ENCODE results near the gene ACAA1.

Gene ACAA1

GRCh38 chr3:38119821-38120692 is 16.9 kb downstream of the ACAA1 start:
- no peak for DNase-seq (ENCODE audit: extremely low read depth in 1 of 2, low read depth in 1 of 2)

- no peak for DNase-seq (ENCODE audit: extremely low read depth in 1 of 2, low read depth in 1 of 2)
Measured at GRCh38 chr3:38119248-38119544, 17.7 kb downstream of the ACAA1 start.

GRCh38 chr3:38118421-38119247 is 18.3 kb downstream of the ACAA1 start:
- DNase-seq (ENCODE audit: extremely low read depth in 1 of 2, low read depth in 1 of 2) = no peak

- DNase-seq (ENCODE audit: extremely low read depth in 1 of 2, low read depth in 1 of 2) = peak; percentile 30 to 52
Measured at GRCh38 chr3:38117748-38118420, 19.0 kb downstream of the ACAA1 start.

- no peak for DNase-seq (ENCODE audit: extremely low read depth in 1 of 2, low read depth in 1 of 2)
Measured at GRCh38 chr3:38117163-38117716, 19.7 kb downstream of the ACAA1 start.

- DNase-seq (ENCODE audit: extremely low read depth in 1 of 2, low read depth in 1 of 2) = no peak
Measured at GRCh38 chr3:38116471-38117162, 20.3 kb downstream of the ACAA1 start.

GRCh38 chr3:38115645-38116427 is 21.1 kb downstream of the ACAA1 start:
- DNase-seq (ENCODE audit: extremely low read depth in 1 of 2, low read depth in 1 of 2) = no peak

- no peak for DNase-seq (ENCODE audit: extremely low read depth in 1 of 2, low read depth in 1 of 2)
Measured at GRCh38 chr3:38114875-38115644, 21.9 kb downstream of the ACAA1 start.

- no peak for DNase-seq (ENCODE audit: extremely low read depth in 1 of 2, low read depth in 1 of 2)
Measured at GRCh38 chr3:38114052-38114874, 22.7 kb downstream of the ACAA1 start.

GRCh38 chr3:38112378-38112761 is 24.6 kb downstream of the ACAA1 start:
- DNase-seq (ENCODE audit: extremely low read depth in 1 of 2, low read depth in 1 of 2) = no peak

GRCh38 chr3:38111696-38112377 is 25.1 kb downstream of the ACAA1 start:
- no peak for DNase-seq (ENCODE audit: extremely low read depth in 1 of 2, low read depth in 1 of 2)

- DNase-seq (ENCODE audit: extremely low read depth in 1 of 2, low read depth in 1 of 2) = no peak
Measured at GRCh38 chr3:38111201-38111600, 25.7 kb downstream of the ACAA1 start.

- no peak for DNase-seq (ENCODE audit: extremely low read depth in 1 of 2, low read depth in 1 of 2)
Measured at GRCh38 chr3:38110314-38111050, 26.4 kb downstream of the ACAA1 start.

- DNase-seq (ENCODE audit: extremely low read depth in 1 of 2, low read depth in 1 of 2) = no peak
Measured at GRCh38 chr3:38109580-38110313, 27.2 kb downstream of the ACAA1 start.

GRCh38 chr3:38108649-38109579 is 28.0 kb downstream of the ACAA1 start:
- DNase-seq (ENCODE audit: extremely low read depth in 1 of 2, low read depth in 1 of 2) = no peak

Data from stimulated activated CD8-positive, alpha-beta memory T cell treated with anti-CD3 and anti-CD28 coated beads, Interleukin-7, amount 100 ng/mL, for 48 hours (primary cell).